AG04449 (cell line): ENCODE data around the gene XNDC1N.

ENCODE experiments used
- CTCF ChIA-PET: fragments of 350-600 bp; formaldehyde crosslinking; extraction: SDS; loops from one replicate; lab custom pipeline; 2021; ENCODE audit warnings: antibody characterized with exemption; lab: Yijun Ruan, JAX
- POLR2A ChIA-PET: fragments of 400-600, 350-600 bp; formaldehyde crosslinking; extraction: SDS; loops from one replicate; lab custom pipeline; 2020; ENCODE audit warnings: antibody characterized with exemption, inconsistent platforms; lab: Yijun Ruan, JAX
- DNase-seq: peaks from one replicate; pipeline ENCODE4 v3.0.0-alpha.2; 2010; ENCODE audit warnings: low read depth, low spot score
- H3K4me3 ChIP-seq: 2 replicates; pipeline ENCODE4 v1.5.1; 2011; ENCODE audit warnings: low read depth, mild to moderate bottlenecking, control low read depth, low read length
- TF ChIP-seq, protein P1 (sequence below): IDR thresholded peaks from one replicate; pipeline ENCODE4 v1.5.1; 2011; ENCODE audit warnings: mild to moderate bottlenecking, moderate library complexity, low read length, control low read depth, inconsistent platforms; ENCODE audit not compliant: insufficient read depth; ENCODE audit errors: missing control alignments

Gene XNDC1N

GRCh38 chr11:71964641-71965040 is 36.2 kb upstream of the XNDC1N start:
- POLR2A ChIA-PET, result interaction anchor here (0.9 kb wide), 1 partner anchor 15 kb away, joined by 3 read pairs; no protein-coding TSS in a partner anchor
- CTCF ChIA-PET, result interaction anchor here (0.8 to 8.6 kb wide), 6 partner anchors 8 to 467 kb away, joined by 3 to 92 read pairs (median 4); no protein-coding TSS in a partner anchor
- H3K4me3 ChIP-seq, result no peak overlapping the region
- TF ChIP-seq, protein P1, sequence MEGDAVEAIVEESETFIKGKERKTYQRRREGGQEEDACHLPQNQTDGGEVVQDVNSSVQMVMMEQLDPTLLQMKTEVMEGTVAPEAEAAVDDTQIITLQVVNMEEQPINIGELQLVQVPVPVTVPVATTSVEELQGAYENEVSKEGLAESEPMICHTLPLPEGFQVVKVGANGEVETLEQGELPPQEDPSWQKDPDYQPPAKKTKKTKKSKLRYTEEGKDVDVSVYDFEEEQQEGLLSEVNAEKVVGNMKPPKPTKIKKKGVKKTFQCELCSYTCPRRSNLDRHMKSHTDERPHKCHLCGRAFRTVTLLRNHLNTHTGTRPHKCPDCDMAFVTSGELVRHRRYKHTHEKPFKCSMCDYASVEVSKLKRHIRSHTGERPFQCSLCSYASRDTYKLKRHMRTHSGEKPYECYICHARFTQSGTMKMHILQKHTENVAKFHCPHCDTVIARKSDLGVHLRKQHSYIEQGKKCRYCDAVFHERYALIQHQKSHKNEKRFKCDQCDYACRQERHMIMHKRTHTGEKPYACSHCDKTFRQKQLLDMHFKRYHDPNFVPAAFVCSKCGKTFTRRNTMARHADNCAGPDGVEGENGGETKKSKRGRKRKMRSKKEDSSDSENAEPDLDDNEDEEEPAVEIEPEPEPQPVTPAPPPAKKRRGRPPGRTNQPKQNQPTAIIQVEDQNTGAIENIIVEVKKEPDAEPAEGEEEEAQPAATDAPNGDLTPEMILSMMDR, result no peak
- no peak for DNase-seq

GRCh38 chr11:71963468-71963867 is 35.1 kb upstream of the XNDC1N start:
- TF ChIP-seq, protein P1, result no peak

DNA sequence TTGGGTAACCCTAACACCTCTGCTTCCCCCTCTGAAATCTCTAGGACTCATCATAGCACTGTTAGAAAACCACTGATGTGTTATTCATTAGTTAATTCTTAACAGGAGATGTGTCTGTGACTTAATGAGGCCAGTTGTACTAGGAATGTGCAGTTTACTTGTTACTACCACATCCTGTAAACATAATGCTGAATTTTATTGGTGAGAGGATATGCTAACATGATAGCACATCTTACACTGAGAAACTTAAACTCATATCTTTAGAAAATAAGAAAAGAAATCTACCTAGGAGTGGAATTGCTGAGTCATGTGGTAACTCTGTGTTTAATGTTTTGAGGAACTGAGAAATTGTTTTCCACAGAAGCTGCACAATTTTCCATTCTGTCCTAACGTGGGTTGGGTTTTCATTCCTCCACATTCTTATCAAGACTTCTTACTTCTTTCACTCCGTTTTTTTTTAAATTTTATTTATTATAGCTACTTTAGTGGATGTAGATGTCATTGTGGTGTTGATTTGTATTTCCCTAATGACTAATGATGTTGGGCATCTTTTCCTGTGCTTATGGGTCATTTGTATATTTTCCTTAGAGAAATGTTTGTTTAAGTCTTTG is 34.1 kb upstream of the XNDC1N start:
- POLR2A ChIA-PET, result no interaction called here
- DNase-seq, result no peak
- TF ChIP-seq, protein P1, result no peak
- no peak overlapping the region for H3K4me3 ChIP-seq
- CTCF ChIA-PET, result interaction anchor here (1.4 to 8.6 kb wide), 2 partner anchors 15 to 20 kb away, joined by 3 to 92 read pairs; no protein-coding TSS in a partner anchor

More at GRCh38 chr11:71963468-71963867, 35.1 kb upstream of the XNDC1N start:
- no peak overlapping the region for H3K4me3 ChIP-seq
- ChIA-PET CTCF (interaction anchor here (1.4 to 8.6 kb wide), 4 partner anchors 14 to 468 kb away, joined by 3 to 92 read pairs (median 4); no protein-coding TSS in a partner anchor), POLR2A (no interaction called here)
- no peak for DNase-seq

DNA sequence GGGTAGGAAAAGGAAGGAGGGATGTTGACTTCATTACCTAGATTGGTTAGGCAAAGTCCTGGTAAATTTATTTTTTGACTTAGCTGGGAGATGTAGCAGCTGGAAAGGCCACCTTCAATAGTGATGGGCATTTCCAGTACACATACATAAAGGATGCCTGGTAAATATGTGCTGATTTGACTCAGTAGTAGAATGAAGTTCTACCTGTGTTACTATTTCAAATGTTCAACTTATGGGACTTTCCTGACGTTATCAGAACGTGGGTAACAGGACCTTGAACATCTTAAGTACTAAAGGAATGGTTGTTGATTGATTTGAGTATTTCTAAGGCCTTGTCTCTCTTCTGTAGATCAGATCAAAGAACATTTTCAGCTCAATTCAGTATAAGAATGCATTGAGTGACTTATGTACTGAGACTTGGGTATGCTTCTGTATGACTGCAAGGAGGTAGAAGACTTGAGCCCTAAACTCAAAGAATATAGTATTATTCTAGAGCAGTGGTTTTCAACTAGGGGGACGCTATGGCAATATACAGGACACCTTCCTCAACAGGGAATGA is 27.6 kb upstream of the XNDC1N start:
- ChIA-PET CTCF (interaction anchor here (0.8 to 2.8 kb wide), 3 partner anchors 12 to 21 kb away, joined by 4 to 26 read pairs (median 17); no protein-coding TSS in a partner anchor), POLR2A (no interaction called here)
- no peak for DNase-seq
- TF ChIP-seq, protein P1, result no peak
- H3K4me3 ChIP-seq, result no peak overlapping the region

DNA sequence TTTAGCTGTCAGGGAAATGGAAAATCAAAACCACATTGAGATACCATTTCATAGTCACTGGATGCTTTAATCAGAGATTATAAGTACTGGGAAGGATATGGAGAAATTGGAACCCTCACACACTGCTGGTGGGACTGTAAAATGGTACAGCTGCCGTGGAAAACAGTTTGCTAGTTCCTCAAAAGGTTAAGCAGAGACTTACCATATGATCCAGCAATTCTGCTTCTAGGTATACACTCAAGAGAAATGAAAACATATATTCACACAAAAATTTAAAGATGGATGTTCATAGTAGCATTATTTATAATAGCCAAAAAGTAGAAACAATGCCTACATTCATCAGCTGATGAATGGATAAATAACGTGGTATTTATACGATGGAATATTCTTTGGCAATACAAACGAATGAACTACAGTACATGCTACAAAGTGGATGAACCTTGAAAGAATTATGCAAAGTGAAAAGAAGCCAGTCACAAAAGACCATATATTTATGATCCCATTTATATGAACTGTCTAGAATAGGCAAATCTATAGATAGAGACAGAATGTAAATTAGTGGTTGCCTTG is 23.4 kb upstream of the XNDC1N start:
- DNase-seq, result no peak
- CTCF ChIA-PET, result no interaction called here
- POLR2A ChIA-PET, result no interaction called here
- no peak overlapping the region for H3K4me3 ChIP-seq
- TF ChIP-seq, protein P1, result no peak

DNA sequence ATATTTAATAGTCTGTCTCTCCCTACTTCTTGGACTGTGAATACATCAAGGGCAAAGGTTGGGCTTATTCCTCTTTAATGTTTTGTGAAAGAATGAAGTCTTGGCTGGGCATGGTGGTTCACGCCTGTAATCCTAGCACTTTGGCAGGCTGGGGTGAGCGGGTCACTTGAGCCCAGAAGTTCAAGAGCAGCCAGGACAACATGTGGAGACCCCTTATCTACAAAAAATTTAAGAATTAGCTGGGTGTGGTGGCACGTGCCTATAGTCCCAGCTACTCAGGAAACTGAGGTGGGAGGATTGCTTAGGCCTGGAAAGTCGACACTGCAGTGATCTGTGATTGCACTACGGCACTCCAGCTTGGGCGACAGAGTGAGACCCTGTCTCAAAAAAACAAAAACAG is 20.6 kb upstream of the XNDC1N start:
- ChIA-PET POLR2A (interaction anchor here (1.0 kb wide), 1 partner anchor 16 kb away, joined by 3 read pairs; no protein-coding TSS in a partner anchor), CTCF (interaction anchor here (0.7 to 0.9 kb wide), 2 partner anchors 28 to 29 kb away, joined by 3 read pairs; no protein-coding TSS in a partner anchor)
- no peak overlapping the region for H3K4me3 ChIP-seq
- DNase-seq, result no peak
- TF ChIP-seq, protein P1, result no peak
